ENCODE data around the gene IRF1. TPM values are rescaled to one million over a fixed set of nuclear protein-coding genes. Genes with fewer than 3 reads are reported as not detected.

The IRF1 gene
- total RNA-seq, 1 donor, result 24.6 TPM

GRCh38 chr5:132496191-132496630 lies 5.6 kb upstream of the IRF1 start:
- peak; percentile 86 for DNase-seq (ENCODE audit: low read depth)
- peak overlapping the region; percentile 72 for H3K4me3 ChIP-seq (ENCODE audit: low read depth, low read length)
- no peak for TF ChIP-seq CTCF (IDR thresholded peaks at IDR 0.05; ENCODE audit: insufficient read depth, low read length)

- H3K4me3 ChIP-seq (ENCODE audit: low read depth, low read length), result peak overlapping the region; percentile 72
- DNase-seq (ENCODE audit: low read depth), result peak; percentile 93
- TF ChIP-seq CTCF (IDR thresholded peaks at IDR 0.05; ENCODE audit: insufficient read depth, low read length), result no peak
Measured at GRCh38 chr5:132495667-132496190, 5.2 kb upstream of the IRF1 start.

GRCh38 chr5:132493821-132494220 lies 3.2 kb upstream of the IRF1 start:
- no peak for DNase-seq (ENCODE audit: low read depth)
- no peak for TF ChIP-seq CTCF (IDR thresholded peaks at IDR 0.05; ENCODE audit: insufficient read depth, low read length)

DNA sequence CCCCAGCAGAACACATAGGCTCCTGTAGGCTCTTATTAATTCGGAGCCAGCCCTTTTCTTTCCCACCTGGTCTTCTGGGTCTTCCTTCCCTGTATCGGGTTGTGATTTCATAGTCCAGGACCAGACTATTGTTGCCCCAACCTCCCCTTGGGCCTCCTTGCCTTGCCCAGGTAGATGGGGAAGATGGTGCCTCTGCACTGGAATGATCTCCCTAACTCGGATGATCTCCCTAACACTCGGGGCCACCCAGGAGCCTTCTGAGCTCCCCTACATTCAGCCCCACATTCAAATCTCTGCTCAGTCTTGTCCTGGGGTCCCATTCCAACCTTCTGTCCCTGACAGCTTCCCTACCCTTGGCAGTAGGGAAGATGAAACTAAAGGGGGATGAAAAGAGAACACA lies 2.7 kb upstream of the IRF1 start:
- no peak overlapping the region for H3K4me3 ChIP-seq (ENCODE audit: low read depth, low read length)
- DNase-seq (ENCODE audit: low read depth), result no peak
- no peak for TF ChIP-seq CTCF (IDR thresholded peaks at IDR 0.05; ENCODE audit: insufficient read depth, low read length)

More at GRCh38 chr5:132493821-132494220, 3.2 kb upstream of the IRF1 start:
- H3K4me3 ChIP-seq (ENCODE audit: low read depth, low read length), result no peak overlapping the region

DNA sequence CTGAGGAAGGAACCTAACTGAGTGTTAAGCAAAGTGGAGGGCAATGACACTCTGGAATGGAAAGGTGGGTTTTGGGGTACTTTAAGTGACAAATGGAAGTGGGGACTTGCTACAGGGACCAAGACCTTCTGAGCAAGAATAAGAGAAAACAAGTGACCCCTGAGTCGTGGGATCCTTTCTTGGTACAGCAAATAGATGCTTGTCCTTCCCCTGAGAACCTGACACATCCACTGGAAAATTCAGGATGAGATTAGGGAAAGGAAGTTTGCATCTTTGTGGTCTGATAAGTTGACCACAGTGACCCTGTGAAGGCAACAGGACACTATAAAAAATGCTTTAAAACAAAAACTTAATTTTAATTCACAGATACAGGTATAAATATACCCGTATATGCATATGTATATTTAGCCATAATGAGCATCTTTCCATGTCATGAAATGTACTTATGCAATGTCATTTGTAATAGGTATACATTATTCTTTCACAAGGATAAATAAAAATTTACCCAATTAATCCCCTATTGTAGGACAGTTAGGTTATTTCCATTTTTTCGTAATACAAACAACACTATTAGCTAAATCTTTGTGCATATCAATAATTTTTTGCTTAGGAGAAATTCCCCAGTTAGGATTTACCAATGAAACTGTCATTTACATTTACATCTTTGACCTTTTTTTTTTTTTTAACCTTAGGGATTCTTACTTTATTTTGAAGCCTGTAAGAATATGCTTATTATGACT lies 2.0 kb upstream of the IRF1 start:
- no peak overlapping the region for H3K4me3 ChIP-seq (ENCODE audit: low read depth, low read length)
- no peak for TF ChIP-seq CTCF (IDR thresholded peaks at IDR 0.05; ENCODE audit: insufficient read depth, low read length)
- DNase-seq (ENCODE audit: low read depth), result no peak

GRCh38 chr5:132491368-132492364 lies 1.1 kb upstream of the IRF1 start:
- peak overlapping the region; percentile 59 for H3K4me3 ChIP-seq (ENCODE audit: low read depth, low read length)
- no peak for DNase-seq (ENCODE audit: low read depth)
- TF ChIP-seq CTCF (IDR thresholded peaks at IDR 0.05; ENCODE audit: insufficient read depth, low read length), result no peak
